AG09309 (cell line): ENCODE data around the gene PPIP5K2.

ENCODE experiments used
- DNase-seq: peaks from one replicate; pipeline ENCODE4 v3.0.0-alpha.2; 2010; ENCODE audit warnings: low read depth
- H3K4me3 ChIP-seq: 2 replicates; pipeline ENCODE4 v1.5.1; 2011; ENCODE audit warnings: mild to moderate bottlenecking, low read depth, low read length, moderate library complexity; ENCODE audit not compliant: control insufficient read depth
- CTCF ChIP-seq: IDR thresholded peaks from 2 replicates; pipeline ENCODE4 v1.5.1; 2011; ENCODE audit warnings: mild to moderate bottlenecking, low read depth, low read length, inconsistent platforms; ENCODE audit not compliant: insufficient read depth, control insufficient read depth; ENCODE audit errors: missing control alignments

The PPIP5K2 gene

GRCh38 chr5:103119070-103119764, 884 bp upstream of the PPIP5K2 start:
- TF ChIP-seq CTCF, result no peak
- peak overlapping the region; percentile 71 for H3K4me3 ChIP-seq
- no peak for DNase-seq

- no peak for DNase-seq
- peak overlapping the region; percentile 71 for H3K4me3 ChIP-seq
- no peak for TF ChIP-seq CTCF
Measured at GRCh38 chr5:103120607-103121200, 603 bp downstream of the PPIP5K2 start.

- DNase-seq, result no peak
- no peak for TF ChIP-seq CTCF
- H3K4me3 ChIP-seq, result no peak overlapping the region
Measured at GRCh38 chr5:103122242-103122641, 2.1 kb downstream of the PPIP5K2 start.

GRCh38 chr5:103126557-103126956, 6.5 kb downstream of the PPIP5K2 start:
- TF ChIP-seq CTCF, result no peak
- DNase-seq, result no peak
- no peak overlapping the region for H3K4me3 ChIP-seq

- DNase-seq, result no peak
- no peak for TF ChIP-seq CTCF
- H3K4me3 ChIP-seq, result no peak overlapping the region
Measured at GRCh38 chr5:103127292-103127817, 7.3 kb downstream of the PPIP5K2 start.

GRCh38 chr5:103128202-103128601, 8.1 kb downstream of the PPIP5K2 start:
- no peak overlapping the region for H3K4me3 ChIP-seq
- no peak for TF ChIP-seq CTCF
- DNase-seq, result no peak
